Measurements from ENCODE around the gene ARHGEF16.

ARHGEF16 gene

GRCh38 chr1:3475839-3476573 is 21.5 kb downstream of the ARHGEF16 start (continued):
- TF ChIP-seq ZBTB21 (tag by site-specific recombination; IDR thresholded peaks at IDR 0.05) (no peak), KLF17 (tag by site-specific recombination; IDR thresholded peaks at IDR 0.05) (no peak), ZNF600 (tag by site-specific recombination; IDR thresholded peaks at IDR 0.05) (no peak), HIC1 (tag by site-specific recombination; IDR thresholded peaks at IDR 0.05) (peak; percentile 56)

GRCh38 chr1:3476666-3477065 is 22.2 kb downstream of the ARHGEF16 start:
- CTCF ChIA-PET = no interaction called here
- POLR2A ChIA-PET = interaction anchor here (0.6 kb wide), 1 partner anchor 1134 kb away, joined by 3 read pairs; no protein-coding TSS in a partner anchor
- no peak for TF ChIP-seq ZSCAN4 (tag by site-specific recombination; IDR thresholded peaks at IDR 0.05)
- no peak for TF ChIP-seq ZNF366 (tag by site-specific recombination; conservative IDR thresholded peaks at IDR 0.05)
- no peak for TF ChIP-seq ZNF473 (tag by site-specific recombination; IDR thresholded peaks at IDR 0.05)
- no peak for TF ChIP-seq ZNF701 (tag by site-specific recombination; IDR thresholded peaks at IDR 0.05)
- no peak for TF ChIP-seq ZFP3 (tag by site-specific recombination; IDR thresholded peaks at IDR 0.05; ENCODE audit: low read depth)
- no peak for TF ChIP-seq ZSCAN30 (tag by site-specific recombination; IDR thresholded peaks at IDR 0.05)
- TF ChIP-seq CTCF (tag by site-specific recombination; IDR thresholded peaks at IDR 0.05) = no peak
- no peak for TF ChIP-seq ZNF626 (tag by site-specific recombination; IDR thresholded peaks at IDR 0.05)
- peaks cover 0 to 6% of the 10 kb centered on the region in 2 experiments; a peak in 1 of 3 replicates for H3K36me3 ChIP-seq (ENCODE audit: control insufficient read depth in 2 of 2, insufficient read depth in 1 of 2, low read length in 2 of 2)
- H3K4me1 ChIP-seq (ENCODE audit: control insufficient read depth, insufficient read depth, low read length) = no peaks in the 10 kb centered on the region
- no peak overlapping the region for H3K4me3 ChIP-seq (ENCODE audit: low read depth, low read length)
- no peaks in the 10 kb centered on the region for H3K9me3 ChIP-seq (ENCODE audit: control insufficient read depth, insufficient read depth, low read depth, low read length)
- H3K27ac ChIP-seq (ENCODE audit: extremely low read depth, low read depth, low read length) = no peak overlapping the region

GRCh38 chr1:3477241-3477995 is 23.0 kb downstream of the ARHGEF16 start:
- Histone ChIP-seq H3K9me3 (ENCODE audit: control insufficient read depth, insufficient read depth, low read depth, low read length) (no peaks in the 10 kb centered on the region), H3K4me3 (ENCODE audit: low read depth, low read length) (no peak overlapping the region), H3K4me1 (ENCODE audit: control insufficient read depth, insufficient read depth, low read length) (no peaks in the 10 kb centered on the region), H3K27ac (ENCODE audit: extremely low read depth, low read depth, low read length) (no peak overlapping the region), H3K36me3 (ENCODE audit: control insufficient read depth in 2 of 2, insufficient read depth in 1 of 2, low read length in 2 of 2) (peaks cover 0 to 6% of the 10 kb centered on the region in 2 experiments; a peak in 1 of 3 replicates)
- ChIA-PET CTCF (interaction anchor here (0.7 to 1.9 kb wide), 3 partner anchors 13 to 30 kb away, joined by 3 to 16 read pairs (median 9); no protein-coding TSS in a partner anchor), POLR2A (interaction anchor here (0.6 kb wide), 1 partner anchor 1133 kb away, joined by 3 read pairs; no protein-coding TSS in a partner anchor)
- TF ChIP-seq ZBTB8A (tag by site-specific recombination; IDR thresholded peaks at IDR 0.05) (0 out of 2 replicates have a peak, but pooled peaks have one; percentile 13), ZNF624 (tag by site-specific recombination; IDR thresholded peaks at IDR 0.05) (no peak), KLF7 (tag by site-specific recombination; IDR thresholded peaks at IDR 0.05; ENCODE audit: borderline replicate concordance) (no peak), ZNF626 (tag by site-specific recombination; IDR thresholded peaks at IDR 0.05) (no peak), ZNF114 (tag by site-specific recombination; IDR thresholded peaks at IDR 0.05) (no peak), SETDB1 (IDR thresholded peaks at IDR 0.05; ENCODE audit: insufficient read length, low read length) (no peak), ZNF155 (tag by site-specific recombination; IDR thresholded peaks at IDR 0.05) (no peak), ZNF133 (tag by site-specific recombination; IDR thresholded peaks at IDR 0.05) (no peak), ZSCAN5A (tag by site-specific recombination; IDR thresholded peaks at IDR 0.05) (no peak), HIC1 (tag by site-specific recombination; IDR thresholded peaks at IDR 0.05) (peak; percentile 96), ZNF792 (tag by site-specific recombination; IDR thresholded peaks at IDR 0.05) (no peak)
